Left lung (tissue), 10 donors: ENCODE measurements around the gene PSD. TPM values are rescaled to one million over a fixed set of nuclear protein-coding genes. Genes with fewer than 3 reads are reported as not detected.

Experiments used
- ATAC-seq: fragments of 200-7000 bp; cut with Tn5 transposase; one replicate; pipeline ENCODE4 v1.9.1; 2020; ENCODE audit warnings: moderate library complexity
- DNase-seq, 4 donors: peaks; one replicate each; pipeline ENCODE4 v3.0.0-alpha.2; 2013 to 2020
- H3K27ac ChIP-seq, 2 donors: fragments of 200-600 bp; sonication (generic) in 1 of 2; one replicate each; pipeline versions ENCODE4 v1.5.0 to v1.8.0; 2020 to 2021
- H3K27me3 ChIP-seq, 2 donors: fragments of 200-600 bp; sonication (generic) in 1 of 2; one replicate each; pipeline versions ENCODE4 v1.5.0 to v1.8.0; 2020 to 2021
- H3K36me3 ChIP-seq, 2 donors: fragments of 200-600 bp; sonication (generic) in 1 of 2; one replicate each; pipeline versions ENCODE4 v1.5.0 to v1.8.0; 2020 to 2021
- H3K4me1 ChIP-seq, 2 donors: fragments of 200-600 bp; one replicate each; pipeline ENCODE4 v1.8.0; 2021
- H3K4me3 ChIP-seq, 2 donors: fragments of 200-600 bp; sonication (generic) in 1 of 2; one replicate each; pipeline versions ENCODE4 v1.5.0 to v1.8.0; 2020 to 2021; ENCODE audit warnings: mild to moderate bottlenecking in 1 of 2
- H3K9me3 ChIP-seq, 2 donors: fragments of 200-600 bp; sonication (generic) in 1 of 2; one replicate each; pipeline versions ENCODE4 v1.5.0 to v1.8.0; 2020 to 2021
- intact Hi-C, 2 donors: fragments of 100-400 bp; cut with DNase I; formaldehyde crosslinking; loops; one replicate each; pipeline versions ENCODE4 v1.11.2 to v1.14.2; 2022
- polyA plus RNA-seq, 6 donors: library from polyadenylated mRNA; unstranded; fragments of 120-200 nt; gene quantifications; one replicate each; pipeline ENCODE4 v1.2.1, GENCODE V29; 2013; ENCODE audit not compliant: insufficient read length in 6 of 6
- total RNA-seq, 2 donors: library from RNA; stranded (reverse); fragmentation: NEBNext Ultra II Directional; extraction: Animal tissue kit (Norgen Biotek cat#: 25700); gene quantifications; one replicate each; pipeline ENCODE4 v1.2.1, GENCODE V29; 2021
- TF ChIP-seq, protein P1 (sequence below), 2 donors: fragments of 200-600 bp; sonication (generic) in 1 of 2; IDR thresholded peaks; one replicate each; pipeline versions ENCODE4 v1.5.0 to v1.8.0; 2021; ENCODE audit warnings: antibody characterized with exemption in 2 of 2
- donor health status: DM: no; HTN: yes; CAD: no.
- donor health status: DM: no; HTN: no; CAD: no.

PSD gene
- total and polyA plus RNA-seq, 8 donors: 1.4 to 15.1 (median 9.9) TPM

DNA sequence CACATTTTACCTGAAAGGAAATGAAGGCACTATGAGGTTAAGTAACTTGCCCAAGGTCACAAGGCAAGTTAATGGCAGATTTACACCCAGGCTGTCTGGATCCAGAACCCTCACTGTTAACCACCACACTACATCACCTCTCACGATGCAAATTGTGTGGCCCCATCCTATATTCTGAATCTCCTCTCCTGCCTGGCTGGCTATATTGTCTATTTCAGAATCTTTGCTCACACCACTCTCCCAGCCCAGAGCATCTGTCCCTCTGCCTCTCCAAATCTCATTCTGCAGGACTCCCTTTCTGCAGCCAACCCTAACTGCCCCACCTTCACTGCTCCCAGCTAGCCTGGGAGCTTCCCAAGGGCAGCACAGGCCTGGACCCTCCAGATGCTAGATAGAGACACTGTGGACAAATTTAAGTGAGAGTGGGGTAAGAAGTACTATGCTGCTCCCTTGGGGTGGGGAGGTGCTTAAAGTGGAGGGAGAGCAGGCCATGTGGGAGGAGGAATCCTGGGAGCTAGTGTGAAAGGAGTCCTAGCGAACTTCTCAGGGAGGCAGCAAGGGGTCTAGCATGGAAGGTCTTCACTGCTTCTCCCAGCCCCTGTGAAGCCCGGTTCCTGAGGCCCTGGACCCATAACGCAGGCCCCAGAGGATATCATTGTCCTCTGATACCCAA is 13.0 kb upstream of the PSD start:
- Histone ChIP-seq H3K27me3 (no peaks in the 10 kb centered on the region), H3K4me3 (peak overlapping the region; percentile 88), H3K9me3 (no peaks in the 10 kb centered on the region), H3K36me3 (no peaks in the 10 kb centered on the region), H3K27ac (peak overlapping the region; percentile 69 to 84), H3K4me1 (peaks cover 13 to 42% of the 10 kb centered on the region in 2 donors)
- TF ChIP-seq, protein P1, sequence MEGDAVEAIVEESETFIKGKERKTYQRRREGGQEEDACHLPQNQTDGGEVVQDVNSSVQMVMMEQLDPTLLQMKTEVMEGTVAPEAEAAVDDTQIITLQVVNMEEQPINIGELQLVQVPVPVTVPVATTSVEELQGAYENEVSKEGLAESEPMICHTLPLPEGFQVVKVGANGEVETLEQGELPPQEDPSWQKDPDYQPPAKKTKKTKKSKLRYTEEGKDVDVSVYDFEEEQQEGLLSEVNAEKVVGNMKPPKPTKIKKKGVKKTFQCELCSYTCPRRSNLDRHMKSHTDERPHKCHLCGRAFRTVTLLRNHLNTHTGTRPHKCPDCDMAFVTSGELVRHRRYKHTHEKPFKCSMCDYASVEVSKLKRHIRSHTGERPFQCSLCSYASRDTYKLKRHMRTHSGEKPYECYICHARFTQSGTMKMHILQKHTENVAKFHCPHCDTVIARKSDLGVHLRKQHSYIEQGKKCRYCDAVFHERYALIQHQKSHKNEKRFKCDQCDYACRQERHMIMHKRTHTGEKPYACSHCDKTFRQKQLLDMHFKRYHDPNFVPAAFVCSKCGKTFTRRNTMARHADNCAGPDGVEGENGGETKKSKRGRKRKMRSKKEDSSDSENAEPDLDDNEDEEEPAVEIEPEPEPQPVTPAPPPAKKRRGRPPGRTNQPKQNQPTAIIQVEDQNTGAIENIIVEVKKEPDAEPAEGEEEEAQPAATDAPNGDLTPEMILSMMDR (IDR thresholded peaks at IDR 0.05): no peak
- ATAC-seq (peak; percentile 1), DNase-seq (no peak)
- intact Hi-C loops: loop anchor here in 1 of 2 donors (5.0 kb wide), 1 partner anchor 46 kb away; no protein-coding TSS in a partner anchor

DNA sequence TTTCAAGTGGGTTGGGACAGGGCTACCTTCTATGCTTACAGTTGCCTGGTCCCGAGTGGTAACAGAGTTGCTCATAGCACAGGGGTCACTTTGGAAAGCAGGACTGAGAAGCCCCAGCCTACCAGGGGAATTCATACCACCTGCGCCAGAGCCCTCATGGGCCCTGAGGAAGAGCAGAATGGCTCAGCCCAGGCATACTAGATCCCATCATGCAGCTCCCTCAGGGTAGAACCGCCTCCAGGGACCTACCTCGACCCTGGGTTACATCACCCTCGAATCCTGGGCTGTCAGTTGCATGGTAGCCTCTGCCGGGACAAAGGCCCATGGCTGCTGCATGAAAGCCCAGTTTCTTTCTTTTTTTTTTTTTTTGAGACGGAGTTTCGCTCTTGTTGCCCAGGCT is 10.9 kb upstream of the PSD start:
- H3K9me3 ChIP-seq: no peaks in the 10 kb centered on the region
- no peak for ATAC-seq
- intact Hi-C loops: no loop called here

DNA sequence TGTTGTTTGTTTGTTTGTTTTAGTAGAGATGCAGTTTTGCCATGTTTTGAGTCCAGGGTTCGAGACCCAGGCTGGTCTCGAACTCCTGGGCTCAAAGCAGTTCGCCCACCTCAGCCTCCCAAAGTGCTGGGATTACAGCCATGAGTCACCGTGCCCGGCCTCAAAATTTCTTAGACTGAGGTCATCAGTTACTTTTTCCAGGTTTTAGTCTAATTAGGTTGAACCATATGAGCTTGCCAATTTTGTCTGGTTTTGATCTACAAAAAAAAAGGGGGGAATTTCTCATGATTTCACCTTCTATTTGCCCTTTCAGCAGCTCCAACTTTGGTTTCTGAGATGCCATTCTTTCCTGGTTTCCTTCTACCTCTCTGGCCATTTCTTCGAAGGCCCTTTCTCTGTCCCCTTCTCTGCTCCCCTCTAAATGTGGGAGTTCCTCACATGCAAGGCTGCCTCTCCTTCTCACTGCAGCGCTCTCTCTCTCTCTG is 8.3 kb upstream of the PSD start:
- peaks cover 12 to 30% of the 10 kb centered on the region in 2 donors for H3K4me1 ChIP-seq
- TF ChIP-seq, protein P1 (IDR thresholded peaks at IDR 0.05): no peak
- H3K36me3 ChIP-seq: peaks cover 0 to 21% of the 10 kb centered on the region in 2 donors
- intact Hi-C loops: no loop called here
- H3K9me3 ChIP-seq: no peaks in the 10 kb centered on the region
- DNase-seq (no peak), ATAC-seq (no peak)
- H3K27ac ChIP-seq: no peak overlapping the region
- H3K4me3 ChIP-seq: no peak overlapping the region
- no peaks in the 10 kb centered on the region for H3K27me3 ChIP-seq

More for the DNA sequence above, 10.9 kb upstream of the PSD start:
- TF ChIP-seq, protein P1 (IDR thresholded peaks at IDR 0.05): no peak
- Histone ChIP-seq H3K27ac (no peak overlapping the region), H3K4me1 (peaks cover 6 to 28% of the 10 kb centered on the region in 2 donors), H3K36me3 (peaks cover 0 to 6% of the 10 kb centered on the region in 2 donors), H3K4me3 (no peak overlapping the region), H3K27me3 (no peaks in the 10 kb centered on the region)
- no peak for DNase-seq

DNA sequence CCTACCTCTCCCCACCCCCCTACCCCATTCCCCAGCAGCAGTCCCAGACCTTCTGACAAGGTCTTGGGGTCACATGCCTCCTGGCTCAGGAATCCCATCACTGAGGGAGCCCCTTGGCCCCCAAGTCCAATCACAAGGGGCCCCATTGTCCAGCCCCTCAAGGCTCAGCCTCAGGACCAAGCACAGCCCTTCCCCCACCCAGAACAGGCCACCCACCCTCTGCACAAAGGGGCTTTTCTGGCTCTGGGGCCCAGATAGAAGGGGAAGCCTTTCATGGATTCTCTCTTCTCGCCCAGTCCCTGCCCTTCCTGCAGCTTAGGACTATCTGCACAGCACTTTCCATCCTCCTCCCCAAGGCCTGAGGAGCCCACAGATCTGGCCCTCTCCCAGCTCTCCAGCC is 6.9 kb upstream of the PSD start:
- Histone ChIP-seq H3K27me3 (no peaks in the 10 kb centered on the region), H3K4me1 (peaks cover 8 to 22% of the 10 kb centered on the region in 2 donors), H3K36me3 (peaks cover 0 to 21% of the 10 kb centered on the region in 2 donors), H3K27ac (no peak overlapping the region), H3K9me3 (no peaks in the 10 kb centered on the region), H3K4me3 (no peak overlapping the region)
- intact Hi-C loops: no loop called here
- no peak for ATAC-seq
- TF ChIP-seq, protein P1 (IDR thresholded peaks at IDR 0.05): no peak
- DNase-seq: no peak

DNA sequence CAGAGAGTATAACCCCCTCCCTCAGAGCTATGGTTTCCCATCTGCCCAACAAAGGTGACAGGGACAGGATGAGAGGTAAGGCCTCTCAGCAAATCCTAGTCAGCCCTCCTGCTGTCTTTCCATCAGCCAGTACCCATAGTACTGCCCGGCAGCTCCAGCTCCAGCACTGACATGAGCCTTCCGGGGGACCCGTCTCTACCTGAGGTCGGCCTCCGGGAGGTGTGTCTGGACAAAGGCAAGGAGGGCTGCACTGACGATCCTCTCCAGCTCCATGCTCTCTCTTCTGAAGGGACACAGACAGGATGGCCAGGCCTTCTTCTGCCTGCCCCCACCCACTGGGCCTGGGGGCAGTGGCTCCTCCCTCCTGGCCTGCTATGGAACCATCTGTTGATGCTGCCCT is 6.3 kb upstream of the PSD start:
- TF ChIP-seq, protein P1 (IDR thresholded peaks at IDR 0.05): no peak
- ATAC-seq: no peak
- Histone ChIP-seq H3K27ac (no peak overlapping the region), H3K4me3 (no peak overlapping the region), H3K27me3 (no peaks in the 10 kb centered on the region), H3K36me3 (peaks cover 0 to 21% of the 10 kb centered on the region in 2 donors), H3K4me1 (peaks cover 13 to 27% of the 10 kb centered on the region in 2 donors), H3K9me3 (no peaks in the 10 kb centered on the region)
- peak in 1 of 4 donors; percentile 64 for DNase-seq
- intact Hi-C loops: no loop called here
